Parathyroid adenoma (tissue), 2 donors: ENCODE data around the gene METTL2A.
"Not testable (repeated sequence)": the region's sequence is repeated elsewhere in the genome, so short reads cannot be mapped to it uniquely, and the experiment has no call there.

Source experiments
- H2AFZ ChIP-seq: fragments of 300-600 bp; sonication (generic); one replicate; pipeline ENCODE4 v1.7.0; 2017; ENCODE audit warnings: antibody characterized with exemption, mild to moderate bottlenecking
- H3K27ac ChIP-seq: fragments of 300-600 bp; sonication (generic); one replicate; pipeline ENCODE4 v1.7.0; 2017
- H3K27me3 ChIP-seq: fragments of 300-600 bp; sonication (generic); one replicate; pipeline ENCODE4 v1.7.0; 2017; ENCODE audit warnings: low read length; ENCODE audit not compliant: control insufficient read depth, insufficient read depth
- H3K36me3 ChIP-seq: fragments of 300-600 bp; sonication (generic); one replicate; pipeline ENCODE4 v1.7.0; 2017; ENCODE audit warnings: low read length; ENCODE audit not compliant: control insufficient read depth, insufficient read depth
- H3K4me1 ChIP-seq: fragments of 300-600 bp; sonication (generic); one replicate; pipeline ENCODE4 v1.7.0; 2017; ENCODE audit warnings: control low read depth
- H3K4me2 ChIP-seq: fragments of 300-600 bp; sonication (generic); one replicate; pipeline ENCODE4 v1.7.0; 2017; ENCODE audit warnings: low read length
- H3K4me3 ChIP-seq: fragments of 300-600 bp; sonication (generic); one replicate; pipeline ENCODE4 v1.7.0; 2017; ENCODE audit warnings: low read depth, low read length
- H3K79me2 ChIP-seq: fragments of 300-600 bp; sonication (generic); one replicate; pipeline ENCODE4 v1.7.0; 2017; ENCODE audit warnings: control low read depth
- H3K9ac ChIP-seq: fragments of 300-600 bp; sonication (generic); one replicate; pipeline ENCODE4 v1.7.0; 2017; ENCODE audit warnings: mild to moderate bottlenecking
- H3K9me3 ChIP-seq: fragments of 300-600 bp; sonication (generic); one replicate; pipeline ENCODE4 v1.7.0; 2017; ENCODE audit warnings: low read length; ENCODE audit not compliant: control insufficient read depth
- TF ChIP-seq, protein P1 (sequence below): fragments of 300-600 bp; sonication (generic); IDR thresholded peaks from one replicate; pipeline ENCODE4 v1.7.0; 2017; ENCODE audit warnings: antibody characterized with exemption, mild to moderate bottlenecking
- donor health status: primary hyperparathyroidism.

METTL2A gene

GRCh38 chr17:62444063-62444462 lies 20.4 kb downstream of the METTL2A start:
- Histone ChIP-seq H3K36me3 (no peaks in the 10 kb centered on the region), H3K9ac (no peak overlapping the region), H3K27me3 (no peaks in the 10 kb centered on the region), H3K9me3 (no peaks in the 10 kb centered on the region), H3K79me2 (no peaks in the 10 kb centered on the region), H3K27ac (no peak overlapping the region), H3K4me2 (no peak overlapping the region), H2AFZ (no peak overlapping the region), H3K4me3 (no peak overlapping the region), H3K4me1 (no peaks in the 10 kb centered on the region)
- TF ChIP-seq, protein P1, sequence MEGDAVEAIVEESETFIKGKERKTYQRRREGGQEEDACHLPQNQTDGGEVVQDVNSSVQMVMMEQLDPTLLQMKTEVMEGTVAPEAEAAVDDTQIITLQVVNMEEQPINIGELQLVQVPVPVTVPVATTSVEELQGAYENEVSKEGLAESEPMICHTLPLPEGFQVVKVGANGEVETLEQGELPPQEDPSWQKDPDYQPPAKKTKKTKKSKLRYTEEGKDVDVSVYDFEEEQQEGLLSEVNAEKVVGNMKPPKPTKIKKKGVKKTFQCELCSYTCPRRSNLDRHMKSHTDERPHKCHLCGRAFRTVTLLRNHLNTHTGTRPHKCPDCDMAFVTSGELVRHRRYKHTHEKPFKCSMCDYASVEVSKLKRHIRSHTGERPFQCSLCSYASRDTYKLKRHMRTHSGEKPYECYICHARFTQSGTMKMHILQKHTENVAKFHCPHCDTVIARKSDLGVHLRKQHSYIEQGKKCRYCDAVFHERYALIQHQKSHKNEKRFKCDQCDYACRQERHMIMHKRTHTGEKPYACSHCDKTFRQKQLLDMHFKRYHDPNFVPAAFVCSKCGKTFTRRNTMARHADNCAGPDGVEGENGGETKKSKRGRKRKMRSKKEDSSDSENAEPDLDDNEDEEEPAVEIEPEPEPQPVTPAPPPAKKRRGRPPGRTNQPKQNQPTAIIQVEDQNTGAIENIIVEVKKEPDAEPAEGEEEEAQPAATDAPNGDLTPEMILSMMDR: no peak

GRCh38 chr17:62445791-62446190 lies 22.1 kb downstream of the METTL2A start:
- H3K9me3 ChIP-seq, H2AFZ ChIP-seq, H3K4me3 ChIP-seq, H3K9ac ChIP-seq, H3K79me2 ChIP-seq, H3K4me1 ChIP-seq, H3K27ac ChIP-seq, H3K27me3 ChIP-seq, H3K36me3 ChIP-seq, H3K4me2 ChIP-seq: not testable (repeated sequence)

DNA sequence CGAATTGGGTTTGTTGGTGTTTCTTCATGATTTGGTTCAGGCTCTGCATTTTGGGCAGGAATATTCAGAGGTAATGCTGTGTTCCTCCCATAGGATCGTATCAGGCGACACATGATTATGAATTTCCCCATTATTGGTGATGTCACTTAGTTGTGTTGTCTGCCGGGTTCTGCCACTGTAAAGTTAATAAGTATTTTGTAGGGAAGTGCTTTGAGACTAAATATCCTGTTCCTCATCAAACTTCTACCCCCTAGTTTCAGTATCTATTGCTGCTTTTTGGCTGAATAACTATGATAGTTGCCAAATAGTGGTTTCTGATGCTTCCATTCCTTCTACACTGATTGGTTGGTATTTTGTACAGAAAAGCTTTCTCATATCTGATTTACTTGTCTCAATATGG lies 28.5 kb downstream of the METTL2A start:
- not testable (repeated sequence) for H2AFZ ChIP-seq, H3K4me3 ChIP-seq, H3K4me1 ChIP-seq, H3K36me3 ChIP-seq, H3K27me3 ChIP-seq, H3K9ac ChIP-seq, H3K9me3 ChIP-seq, H3K4me2 ChIP-seq, H3K79me2 ChIP-seq, H3K27ac ChIP-seq

DNA sequence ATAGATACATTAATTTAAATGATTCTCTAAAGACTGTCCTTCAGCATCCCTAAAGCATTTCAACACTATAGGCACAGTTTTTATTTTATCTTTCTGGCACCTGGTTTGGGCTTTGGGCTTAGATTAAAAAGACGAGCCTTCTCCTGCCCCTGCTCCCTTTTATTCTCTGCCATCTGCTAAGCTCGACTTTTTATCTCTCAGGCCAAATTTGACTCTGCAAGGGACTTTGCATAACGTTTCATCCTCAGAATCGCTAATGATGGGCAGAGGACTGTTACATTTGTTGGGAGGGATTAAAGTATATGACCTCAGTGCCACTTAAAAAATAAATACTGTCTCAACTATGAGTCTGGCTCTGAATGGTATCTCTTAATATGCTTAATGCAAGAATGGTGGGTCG lies 29.3 kb downstream of the METTL2A start:
- H3K36me3 ChIP-seq, H3K4me1 ChIP-seq, H3K79me2 ChIP-seq, H2AFZ ChIP-seq, H3K4me2 ChIP-seq, H3K27ac ChIP-seq, H3K9me3 ChIP-seq, H3K9ac ChIP-seq, H3K27me3 ChIP-seq, H3K4me3 ChIP-seq: not testable (repeated sequence)

- not testable (repeated sequence) for H3K36me3 ChIP-seq
Measured at GRCh38 chr17:62453656-62454055, 30.0 kb downstream of the METTL2A start.

DNA sequence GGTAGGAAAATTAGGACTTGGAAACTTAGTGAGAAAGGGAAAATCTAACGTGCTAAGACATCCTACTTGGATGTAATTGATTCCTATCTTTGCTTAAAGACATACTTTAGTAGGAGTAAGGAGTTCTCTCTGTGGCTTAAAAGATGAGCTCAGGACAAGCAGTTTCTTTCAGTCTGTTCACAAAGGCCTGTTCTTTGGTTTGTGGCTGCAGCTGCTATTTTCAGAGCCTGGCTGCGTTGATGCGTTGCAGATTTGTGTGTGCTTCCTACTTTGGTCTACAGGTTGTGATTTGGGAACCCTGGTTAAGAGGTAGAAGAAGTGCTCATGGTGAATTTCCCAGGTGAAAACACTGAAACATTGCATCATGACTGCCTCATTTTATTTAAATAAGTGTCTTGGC lies 30.4 kb downstream of the METTL2A start:
- not testable (repeated sequence) for H3K27me3 ChIP-seq, H3K4me1 ChIP-seq, H3K79me2 ChIP-seq, H3K36me3 ChIP-seq, H3K4me3 ChIP-seq, H3K9ac ChIP-seq, H3K27ac ChIP-seq, H2AFZ ChIP-seq, H3K4me2 ChIP-seq, H3K9me3 ChIP-seq

More at GRCh38 chr17:62453656-62454055, 30.0 kb downstream of the METTL2A start:
- not testable (repeated sequence) for H3K27ac ChIP-seq, H3K4me1 ChIP-seq, H3K27me3 ChIP-seq, H3K4me2 ChIP-seq, H3K9me3 ChIP-seq, H3K9ac ChIP-seq, H3K79me2 ChIP-seq, H2AFZ ChIP-seq, H3K4me3 ChIP-seq

- Histone ChIP-seq H3K36me3 (no peaks in the 10 kb centered on the region), H3K27me3 (no peaks in the 10 kb centered on the region), H3K27ac (no peak overlapping the region), H3K4me3 (no peak overlapping the region), H3K9me3 (no peaks in the 10 kb centered on the region), H2AFZ (no peak overlapping the region), H3K79me2 (no peaks in the 10 kb centered on the region), H3K4me1 (no peaks in the 10 kb centered on the region), H3K9ac (no peak overlapping the region), H3K4me2 (no peak overlapping the region)
- TF ChIP-seq, protein P1: no peak
Measured at GRCh38 chr17:62456016-62456415, 32.3 kb downstream of the METTL2A start.

DNA sequence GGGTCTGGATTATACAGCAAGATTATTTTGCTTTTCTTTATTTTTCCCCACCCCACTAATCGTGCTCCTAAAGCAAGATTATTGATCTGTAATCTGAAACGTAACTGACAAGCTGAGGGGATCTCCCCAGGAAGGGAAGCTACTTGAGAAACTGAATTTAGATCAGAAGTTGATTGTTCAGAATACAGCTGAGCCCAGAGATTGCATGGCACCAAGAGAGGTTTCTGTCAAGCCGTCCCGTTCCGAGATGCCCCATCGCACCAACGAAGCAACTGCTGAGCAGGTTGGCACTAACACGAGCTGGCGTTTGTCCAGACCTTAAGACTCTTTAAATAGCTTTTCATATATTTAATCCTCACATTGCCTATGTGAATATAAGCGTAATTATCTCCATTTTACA lies 34.8 kb downstream of the METTL2A start:
- not testable (repeated sequence) for H3K4me2 ChIP-seq, H3K9ac ChIP-seq, H3K9me3 ChIP-seq, H3K79me2 ChIP-seq, H3K4me1 ChIP-seq, H2AFZ ChIP-seq, H3K36me3 ChIP-seq, H3K27ac ChIP-seq, H3K4me3 ChIP-seq, H3K27me3 ChIP-seq

DNA sequence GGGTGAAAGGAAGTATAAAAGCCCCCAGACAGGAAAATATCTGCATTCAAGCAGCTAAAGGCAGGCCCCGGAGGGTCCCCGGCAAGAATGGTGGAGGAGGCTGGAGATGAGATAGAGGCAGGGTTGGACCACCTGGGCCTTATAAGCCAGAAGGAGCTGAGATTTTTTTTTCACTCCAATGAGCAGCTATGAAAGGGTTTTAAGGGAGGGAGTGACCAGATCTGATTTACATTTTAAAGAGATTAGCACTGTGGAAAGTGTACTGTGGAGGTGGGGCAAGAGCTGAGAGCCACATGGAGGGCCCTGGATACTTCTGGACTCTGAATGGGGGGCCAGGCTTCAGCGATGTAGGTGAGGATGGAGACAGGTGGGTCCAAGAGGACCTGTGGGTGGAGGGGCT lies 40.7 kb downstream of the METTL2A start:
- H3K9ac ChIP-seq, H3K27me3 ChIP-seq, H3K9me3 ChIP-seq, H3K4me2 ChIP-seq, H3K4me1 ChIP-seq, H3K79me2 ChIP-seq, H3K27ac ChIP-seq, H3K36me3 ChIP-seq, H3K4me3 ChIP-seq, H2AFZ ChIP-seq: not testable (repeated sequence)

- H3K79me2 ChIP-seq, H3K27ac ChIP-seq, H3K9ac ChIP-seq, H3K9me3 ChIP-seq, H2AFZ ChIP-seq, H3K4me2 ChIP-seq, H3K4me3 ChIP-seq, H3K36me3 ChIP-seq, H3K4me1 ChIP-seq, H3K27me3 ChIP-seq: not testable (repeated sequence)
Measured at GRCh38 chr17:62465271-62465670, 41.6 kb downstream of the METTL2A start.
